Activated CD4-positive, CD25-positive, alpha-beta regulatory T cell treated with anti-CD3 and anti-CD28 coated beads, Interleukin-2, amount 50 U/mL, for 72 hours (primary cell): ENCODE results near the gene ADPGK.

Experiments
- DNase-seq: peaks from one replicate; pipeline ENCODE4 v3.0.0; 2021

ADPGK gene

DNA sequence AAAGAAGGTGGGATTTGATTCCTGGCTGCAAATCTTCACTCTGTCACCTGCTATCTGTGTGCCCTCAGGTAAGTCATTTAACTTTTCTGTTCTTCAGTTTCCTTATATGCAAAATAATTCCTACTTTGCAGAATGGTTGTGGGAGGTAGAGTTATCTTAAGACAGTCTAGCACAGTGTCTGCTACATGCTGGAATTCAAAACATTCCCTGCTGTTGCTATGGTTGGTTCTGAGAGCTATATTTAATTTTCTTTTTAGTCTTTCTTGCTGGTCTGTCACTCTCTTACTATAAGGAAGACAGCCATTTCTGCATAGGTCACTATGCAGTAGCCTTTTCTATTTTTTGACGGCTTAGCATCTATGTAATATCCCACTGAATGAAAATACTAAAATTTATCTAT lies 4.0 kb upstream of the ADPGK start:
- DNase-seq: no peak

DNA sequence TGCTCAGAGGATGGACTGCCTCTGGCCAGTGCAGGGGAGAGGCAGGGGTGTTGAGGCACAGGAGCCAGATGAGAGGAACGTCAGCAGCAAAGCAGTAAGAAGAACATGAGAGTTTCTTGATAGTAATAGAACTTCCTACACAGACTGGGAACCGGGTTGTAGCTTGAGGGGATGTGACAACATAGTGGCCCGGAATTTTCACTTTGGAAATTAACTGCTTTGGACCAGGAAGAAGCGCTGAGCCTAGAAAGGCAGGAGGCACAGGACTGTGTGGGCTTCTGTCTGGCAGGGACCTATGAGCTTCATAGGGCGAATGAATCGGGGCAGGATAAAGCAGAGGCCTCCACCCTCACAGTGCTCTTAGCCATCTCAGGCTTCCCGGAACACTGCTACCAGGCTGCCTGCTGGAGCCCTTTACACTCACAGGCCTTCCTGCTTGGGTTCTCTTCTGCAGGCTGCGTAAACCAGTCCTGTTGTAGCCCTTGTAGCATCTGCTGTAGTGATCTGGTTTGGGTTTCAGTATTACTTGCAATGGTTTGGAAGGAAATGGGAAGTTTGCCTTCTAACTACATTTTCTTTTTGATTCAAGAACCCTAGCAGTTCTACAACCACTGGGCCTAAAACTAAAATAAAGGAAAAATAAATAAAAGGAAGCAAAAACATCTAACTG lies 3.3 kb upstream of the ADPGK start:
- no peak for DNase-seq

DNA sequence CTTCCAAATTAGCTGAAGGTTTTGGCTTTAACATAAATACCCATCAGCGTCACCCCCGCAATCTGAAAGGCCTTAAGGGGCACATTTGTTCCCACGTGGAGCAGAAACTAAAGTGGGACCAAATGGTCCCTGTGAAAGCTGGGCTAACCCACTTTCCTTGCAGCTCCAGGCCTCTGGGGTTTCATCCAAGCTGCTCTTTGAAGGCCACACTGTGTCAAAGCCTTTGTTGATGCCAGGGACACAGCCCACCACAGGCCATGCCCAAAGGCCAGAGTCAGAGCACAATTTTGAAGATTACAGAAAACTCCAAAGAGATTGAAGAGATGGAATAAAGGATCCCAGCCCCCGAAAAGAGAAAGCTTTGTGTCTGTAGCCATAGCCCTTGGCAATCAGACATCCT lies 2.7 kb upstream of the ADPGK start:
- DNase-seq: no peak

DNA sequence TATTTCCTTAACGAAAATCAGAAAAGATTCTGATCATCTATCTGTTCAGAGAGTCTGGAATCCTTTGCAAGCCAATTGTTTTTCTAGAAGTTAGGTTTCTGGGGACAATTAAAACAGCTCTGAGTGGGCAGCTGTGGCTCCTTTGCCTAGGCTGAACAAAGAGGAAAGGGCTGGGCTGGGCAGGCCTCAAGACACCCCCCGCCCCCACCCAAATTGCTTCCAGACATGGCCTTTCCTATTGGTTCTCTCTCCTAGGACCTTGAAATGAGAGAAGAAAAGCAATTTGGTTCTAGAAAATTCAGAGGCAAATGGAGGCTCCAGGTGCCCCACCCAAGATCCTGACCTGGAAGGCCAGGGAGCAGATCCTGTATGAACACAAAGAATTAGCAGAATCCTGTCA lies 2.3 kb upstream of the ADPGK start:
- DNase-seq: no peak

DNA sequence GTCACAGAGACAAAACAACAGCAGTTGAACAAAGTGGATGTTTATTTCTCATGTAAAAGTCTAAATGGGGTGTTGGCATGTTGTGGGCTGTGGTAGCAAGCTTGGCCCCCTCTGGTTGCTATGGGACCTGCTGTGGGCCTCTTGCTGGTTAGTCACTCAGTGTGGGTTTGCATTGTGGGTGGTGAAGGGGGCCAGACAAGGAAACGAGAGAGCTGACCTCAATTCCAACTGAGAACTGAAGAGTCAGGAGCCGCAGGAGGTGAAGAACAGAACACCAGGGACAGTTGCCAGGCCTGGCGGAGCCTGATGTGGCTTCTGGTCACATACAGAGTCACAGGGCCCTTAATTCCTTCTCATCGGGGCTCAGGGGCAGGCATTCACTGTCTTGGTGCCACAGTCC lies 1.9 kb upstream of the ADPGK start:
- no peak for DNase-seq

DNA sequence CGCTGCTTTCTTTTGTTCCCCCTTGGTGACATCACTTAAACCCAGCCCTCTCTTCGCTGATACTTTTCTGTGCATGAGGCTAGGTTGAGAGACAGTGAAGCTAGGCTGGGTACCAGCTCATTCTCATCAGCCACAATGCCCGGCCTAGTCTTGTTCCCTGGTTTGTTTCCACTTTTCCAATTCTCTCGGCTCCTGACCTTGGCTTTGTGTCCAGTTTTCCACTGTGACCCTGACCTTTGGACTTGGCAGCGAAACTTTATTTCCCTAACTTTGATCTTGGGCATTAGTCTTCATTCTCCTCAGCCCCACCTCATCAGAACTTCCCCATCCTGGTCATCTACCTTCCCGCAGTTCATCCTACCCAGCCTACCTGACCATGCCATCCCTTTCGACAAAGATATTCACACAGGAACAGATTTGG lies 908 bp upstream of the ADPGK start:
- DNase-seq: no peak

DNA sequence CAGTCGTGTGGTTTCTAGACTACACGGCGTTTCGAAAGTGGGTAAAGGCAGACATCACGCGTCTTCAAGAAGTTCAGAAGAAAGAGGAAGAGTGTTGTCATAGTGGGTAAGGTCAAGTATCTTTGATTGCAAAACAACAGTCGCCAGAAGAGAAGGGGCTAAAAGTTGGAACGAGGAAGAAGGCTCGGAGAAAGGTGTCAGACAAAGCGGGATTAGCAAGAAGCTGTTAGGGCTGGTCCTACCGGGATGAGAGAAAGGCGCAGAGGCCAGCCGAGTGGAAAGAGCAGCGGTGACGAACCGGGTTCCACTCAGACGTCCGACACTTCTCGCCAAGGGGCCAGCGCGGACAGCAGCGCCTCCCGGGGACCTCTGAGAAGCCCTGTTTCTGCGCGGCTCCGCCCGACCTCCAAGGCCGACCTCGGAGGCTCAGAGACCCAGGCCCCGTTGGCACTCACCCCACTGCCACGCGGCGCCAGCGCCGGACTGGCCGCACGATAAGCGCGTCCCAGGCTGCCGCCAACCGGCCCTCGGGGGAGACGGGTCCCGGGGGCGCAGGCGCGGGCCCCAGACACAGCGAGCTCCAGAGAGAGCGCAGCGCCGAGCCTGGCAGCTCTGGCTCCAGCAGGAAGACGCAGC lies 436 bp downstream of the ADPGK start:
- no peak for DNase-seq

DNA sequence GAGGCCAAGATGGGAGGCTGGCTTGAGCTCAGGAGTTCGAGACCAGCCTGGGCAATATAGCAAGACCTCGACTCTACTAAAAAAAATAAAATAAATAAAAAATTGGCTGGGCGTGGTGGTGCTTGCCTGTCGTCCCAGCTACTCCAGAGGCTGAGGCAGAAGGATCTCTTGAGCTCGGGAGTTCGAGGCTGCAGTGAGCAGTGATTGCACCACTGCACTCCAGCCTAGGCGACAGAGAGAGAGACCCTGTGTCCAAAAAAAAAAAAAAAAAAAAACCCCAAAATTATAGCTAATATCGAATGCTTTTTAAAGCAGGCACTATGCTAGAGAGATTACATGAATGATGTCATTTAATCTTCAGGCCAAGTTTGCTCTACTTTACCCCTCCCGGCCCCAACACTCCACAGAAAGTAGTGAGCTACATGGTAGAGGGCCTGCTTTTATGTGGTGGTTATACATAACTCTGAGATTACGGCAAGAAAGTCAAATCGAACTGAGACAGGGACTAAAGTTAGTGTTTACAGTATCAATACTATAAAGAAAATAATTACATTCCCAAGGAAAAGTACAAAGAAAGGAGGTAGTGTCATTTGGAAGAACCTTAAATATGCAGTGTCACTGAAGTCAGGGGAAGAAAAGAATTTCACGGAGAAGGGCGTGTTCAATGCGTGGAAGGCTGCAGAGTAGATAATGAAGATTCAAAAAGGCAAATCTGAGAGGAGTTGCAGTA lies 1.1 kb downstream of the ADPGK start:
- no peak for DNase-seq

DNA sequence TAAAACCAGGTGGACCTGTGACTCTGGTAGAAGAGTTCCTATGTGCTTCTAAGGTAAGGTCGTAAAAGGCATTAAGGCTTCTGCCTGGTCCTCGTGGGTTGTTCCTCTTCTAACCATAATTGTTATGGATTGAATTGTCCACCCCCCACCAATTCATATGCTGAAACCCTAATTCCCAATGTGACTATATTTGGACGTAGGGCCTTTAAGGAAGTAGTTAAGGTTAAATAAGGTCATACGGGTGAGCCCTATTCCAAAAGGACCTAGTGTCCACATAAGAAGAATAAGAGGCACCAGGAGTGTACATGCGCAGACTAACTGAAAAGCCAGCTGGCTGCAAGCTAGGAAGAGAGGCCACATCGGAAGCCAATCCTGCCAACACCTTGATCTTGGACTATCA lies 1.9 kb downstream of the ADPGK start:
- no peak for DNase-seq

DNA sequence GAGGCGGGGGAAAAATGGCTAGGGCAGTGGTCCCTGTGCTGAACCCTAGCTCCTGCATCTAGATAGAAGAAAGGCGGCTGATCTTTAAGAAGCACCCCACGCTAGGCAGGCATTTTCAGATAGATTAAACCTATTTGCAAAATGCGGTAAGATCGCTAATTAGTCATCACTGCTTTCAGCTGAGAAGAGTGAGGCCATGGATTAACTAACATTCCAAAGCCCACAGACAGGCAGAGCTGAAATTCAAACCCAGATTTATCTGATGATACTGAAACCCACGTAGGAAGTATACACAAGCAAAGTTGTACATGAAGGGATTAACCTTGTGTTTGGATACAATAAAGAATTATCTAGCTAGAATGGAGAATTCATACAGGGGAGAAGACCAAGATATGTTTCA lies 4.8 kb downstream of the ADPGK start:
- no peak for DNase-seq

DNA sequence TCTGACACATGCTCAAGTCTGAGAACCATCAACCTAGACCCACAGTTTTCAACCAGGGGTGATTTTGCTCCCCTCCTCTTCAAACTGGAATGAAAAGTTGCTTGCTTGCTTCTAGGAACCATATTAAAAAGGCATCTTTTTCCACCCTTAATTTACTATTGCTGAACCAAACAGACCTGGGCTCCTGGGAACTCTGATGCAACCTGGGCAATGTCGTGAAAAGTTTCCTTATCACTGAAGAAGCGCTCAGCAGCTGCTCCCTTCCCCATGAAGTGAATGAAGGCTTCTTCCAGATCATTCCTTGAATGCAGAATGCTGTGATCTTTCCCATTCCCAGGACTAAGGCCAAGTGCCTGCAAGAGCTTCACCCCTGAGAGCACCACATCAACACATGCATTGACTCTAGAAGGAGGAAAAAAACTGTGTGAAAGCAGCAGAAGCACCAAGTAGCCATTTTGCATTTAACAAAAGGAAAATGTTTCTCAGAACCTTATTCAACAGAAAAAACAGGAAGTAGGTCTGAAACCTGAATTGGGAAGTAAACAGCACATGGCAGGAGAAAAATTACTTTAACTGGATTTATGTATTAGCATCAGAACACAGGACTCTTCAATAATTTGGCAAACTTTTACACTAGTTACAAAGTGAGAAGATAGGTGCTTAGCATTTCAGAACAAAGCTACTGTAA lies 8.7 kb downstream of the ADPGK start:
- DNase-seq: no peak

DNA sequence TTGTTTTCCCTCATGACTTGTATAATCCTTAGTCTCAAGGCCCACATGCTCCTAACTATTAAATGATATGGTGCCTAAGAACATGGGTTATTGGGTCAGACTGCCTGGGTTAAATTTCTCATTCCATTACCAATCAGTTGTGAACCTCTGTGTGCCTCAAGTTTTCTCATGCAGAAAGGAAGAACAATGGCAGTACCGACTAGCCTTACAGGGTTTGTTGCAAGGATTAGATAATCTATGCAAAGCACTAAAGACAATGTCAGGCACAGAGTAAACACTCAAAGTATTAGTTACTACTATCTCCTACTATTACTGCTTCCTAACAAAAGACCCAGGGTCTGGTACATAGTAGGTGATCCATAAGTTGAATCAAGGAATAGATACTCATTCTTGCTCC lies 12.2 kb downstream of the ADPGK start:
- DNase-seq: no peak

DNA sequence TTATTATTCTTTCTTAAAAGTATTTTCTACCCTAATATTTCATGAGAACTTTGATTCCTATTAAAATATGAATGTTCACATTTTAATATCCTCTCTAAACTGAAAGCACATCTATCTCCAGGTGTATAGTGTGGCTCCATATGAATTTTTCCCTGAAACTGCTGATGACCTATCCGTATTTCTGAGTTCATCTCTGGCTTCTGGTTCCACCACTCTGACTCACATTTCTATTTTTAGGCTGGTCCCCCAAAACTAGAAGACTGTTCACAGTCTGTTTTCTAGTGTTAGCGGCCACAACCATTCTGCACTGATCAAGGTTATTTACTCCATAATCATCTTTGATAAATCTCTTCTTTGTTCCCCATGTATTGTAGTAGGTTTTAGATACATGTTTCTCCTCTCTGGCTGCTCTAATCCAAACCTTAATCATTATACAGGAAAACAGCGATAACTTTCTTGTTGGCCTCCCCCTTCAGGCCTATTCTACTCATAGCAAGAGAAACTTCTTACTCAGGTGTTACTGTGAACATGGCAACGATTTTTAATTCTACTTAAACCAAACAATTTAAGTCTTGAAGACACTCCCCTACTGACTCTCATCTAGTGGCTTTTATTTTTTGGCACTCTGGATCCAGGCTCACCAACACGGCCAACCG lies 12.8 kb downstream of the ADPGK start:
- DNase-seq: no peak

DNA sequence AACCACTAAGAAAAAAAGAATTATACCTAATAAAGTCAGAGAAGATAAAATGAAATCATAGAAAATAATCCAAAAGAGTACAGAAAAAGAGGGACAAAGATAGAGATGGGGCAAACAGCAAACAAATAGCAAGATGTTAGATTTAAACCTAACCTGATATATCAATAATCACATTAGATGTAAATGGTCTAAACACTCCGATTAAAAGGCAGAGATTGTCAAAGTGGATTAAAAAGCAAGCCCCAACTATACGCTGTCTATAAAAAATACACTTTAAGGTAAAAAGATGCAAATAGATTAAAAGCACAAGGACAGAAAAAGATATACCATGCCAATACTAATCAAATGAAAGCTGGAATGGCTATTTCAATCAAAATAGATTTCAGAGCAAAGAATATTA lies 16.8 kb downstream of the ADPGK start:
- no peak for DNase-seq

DNA sequence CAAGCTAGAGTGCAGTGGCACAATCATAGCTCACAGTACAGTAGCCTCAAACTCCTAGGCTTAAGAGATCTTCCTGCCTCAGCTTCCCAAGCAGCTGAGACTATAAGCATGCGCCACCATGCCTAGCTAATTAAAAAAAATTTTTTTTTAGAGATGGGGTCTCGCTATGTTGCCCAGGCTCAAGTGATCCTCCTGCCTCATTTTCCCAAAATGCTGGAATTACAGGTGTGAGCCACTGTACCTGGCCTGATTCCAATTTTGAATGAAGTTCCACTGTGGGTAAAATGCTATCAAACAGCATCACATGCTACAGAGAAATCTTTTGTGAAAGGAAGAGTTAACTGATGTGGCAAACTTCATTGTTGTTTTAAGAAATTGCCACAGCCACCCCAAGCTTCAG lies 17.5 kb downstream of the ADPGK start:
- DNase-seq: no peak

DNA sequence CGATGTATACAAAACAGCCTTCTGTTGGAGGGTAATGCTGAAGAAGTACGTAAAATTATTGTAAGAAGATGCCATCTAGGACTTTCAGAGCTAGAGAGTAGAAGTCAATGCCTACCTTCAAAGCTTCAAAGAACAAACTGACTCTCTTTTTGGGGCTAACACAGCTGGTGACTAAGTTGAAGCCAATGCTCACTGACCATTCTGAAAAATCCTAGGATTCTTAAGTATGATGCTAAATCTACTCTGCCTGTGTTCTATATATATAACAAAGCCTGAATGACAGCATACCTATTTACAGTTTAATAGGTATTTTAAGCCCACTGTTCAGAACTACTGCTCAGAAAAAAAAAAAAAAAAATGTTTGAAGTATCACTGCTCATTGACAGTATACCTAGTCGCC lies 18.9 kb downstream of the ADPGK start:
- DNase-seq: no peak

DNA sequence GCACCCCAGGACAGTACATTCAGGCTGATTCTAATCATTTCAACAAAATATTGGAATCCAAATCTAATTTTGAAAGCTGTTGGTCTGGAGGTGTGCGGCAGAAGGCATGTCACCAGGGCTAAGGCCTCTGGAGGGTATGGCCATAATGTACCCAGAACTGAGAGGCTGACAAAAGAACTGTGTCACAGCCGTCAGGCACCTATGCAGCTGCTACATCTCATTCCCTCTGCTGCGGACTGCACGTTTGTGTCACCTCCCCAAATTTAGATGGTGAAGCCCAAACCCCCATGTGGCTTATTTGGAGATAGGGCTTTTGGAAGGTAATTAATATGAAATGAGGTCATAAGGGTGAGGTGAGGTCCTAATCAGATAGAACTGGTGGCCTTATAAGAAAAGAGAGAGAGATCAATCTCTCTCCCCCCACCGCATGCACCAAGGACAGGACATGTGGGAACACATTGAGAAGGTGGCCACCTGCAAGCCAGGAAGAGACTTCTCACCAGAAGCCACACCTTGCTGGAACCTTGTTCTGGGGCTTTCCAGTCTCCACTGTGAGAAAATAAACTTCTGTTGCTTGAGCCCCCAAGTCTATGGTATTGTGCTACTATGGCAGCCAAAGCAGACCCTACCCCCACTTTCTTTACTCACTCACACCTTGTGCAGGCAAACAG lies 22.8 kb downstream of the ADPGK start:
- no peak for DNase-seq

DNA sequence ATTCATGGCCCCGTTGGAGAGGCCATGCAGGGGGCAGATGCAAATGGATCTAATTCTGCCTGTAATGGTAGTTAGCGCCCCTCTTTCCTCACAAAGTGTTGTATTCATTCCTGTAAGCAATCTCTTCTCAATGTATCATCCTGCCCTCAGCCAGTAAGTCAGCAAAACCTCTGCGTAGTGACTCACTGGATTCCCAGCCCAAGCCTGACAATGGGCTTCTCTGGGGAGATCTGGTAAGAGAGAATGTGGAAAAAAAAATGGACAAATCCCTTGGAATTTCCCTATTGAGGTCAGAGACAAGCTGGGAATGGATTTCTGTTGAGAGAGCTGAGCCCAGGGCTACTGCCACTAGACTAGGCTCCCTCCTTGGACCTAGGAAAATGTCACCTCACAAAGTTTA lies 25.4 kb downstream of the ADPGK start:
- no peak for DNase-seq

DNA sequence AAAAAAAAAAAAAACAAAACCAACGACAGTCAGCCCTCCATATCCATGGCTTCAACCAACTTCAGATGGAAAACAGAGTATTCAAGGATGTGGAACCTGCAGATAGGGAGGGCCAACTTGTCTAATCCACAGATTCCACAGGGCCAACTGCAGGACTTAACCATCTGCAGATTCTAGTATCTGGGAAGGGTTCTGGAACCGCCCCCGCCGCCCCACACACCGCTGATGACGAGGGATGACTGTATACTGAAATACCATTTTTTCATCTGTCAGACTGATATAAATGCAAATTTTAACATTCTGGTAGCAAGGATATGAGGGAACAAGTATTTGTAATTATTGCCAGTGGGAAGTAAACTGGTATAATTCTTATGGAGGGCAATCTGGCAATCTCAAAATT lies 29.5 kb downstream of the ADPGK start:
- DNase-seq: no peak

DNA sequence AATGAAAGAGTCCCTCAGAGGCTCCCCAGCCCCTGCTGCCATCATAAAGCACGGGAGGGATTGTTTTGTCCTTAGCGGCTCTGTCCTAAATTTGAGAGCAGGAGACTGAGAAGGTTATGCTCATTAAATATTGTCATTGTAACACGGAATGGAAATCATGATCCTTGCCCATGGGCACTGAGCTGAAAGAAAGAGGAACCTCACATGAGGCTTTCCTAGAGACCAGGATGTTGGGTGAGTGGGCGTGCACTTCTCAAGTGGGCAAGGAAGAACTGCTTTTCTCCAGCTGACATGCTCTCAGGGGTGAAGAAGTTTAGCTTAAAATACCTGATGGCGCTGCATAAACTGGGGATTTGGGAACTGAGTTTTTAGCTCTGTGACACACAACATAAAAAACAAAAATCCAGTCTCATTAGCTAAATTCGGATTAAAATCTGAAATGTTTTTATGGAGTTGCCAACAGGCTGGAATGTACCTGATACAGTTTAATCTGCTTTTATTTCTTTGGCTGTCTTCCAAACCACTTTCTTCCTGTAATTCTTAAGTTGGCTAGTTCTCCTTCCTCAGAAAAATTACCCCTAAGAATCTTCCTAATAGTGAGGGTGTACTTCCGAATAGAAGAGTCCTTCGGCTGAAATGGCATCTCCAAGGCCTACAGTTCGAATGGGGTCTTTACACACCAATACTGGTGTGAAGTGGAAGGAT lies 31.7 kb downstream of the ADPGK start:
- no peak for DNase-seq

DNA sequence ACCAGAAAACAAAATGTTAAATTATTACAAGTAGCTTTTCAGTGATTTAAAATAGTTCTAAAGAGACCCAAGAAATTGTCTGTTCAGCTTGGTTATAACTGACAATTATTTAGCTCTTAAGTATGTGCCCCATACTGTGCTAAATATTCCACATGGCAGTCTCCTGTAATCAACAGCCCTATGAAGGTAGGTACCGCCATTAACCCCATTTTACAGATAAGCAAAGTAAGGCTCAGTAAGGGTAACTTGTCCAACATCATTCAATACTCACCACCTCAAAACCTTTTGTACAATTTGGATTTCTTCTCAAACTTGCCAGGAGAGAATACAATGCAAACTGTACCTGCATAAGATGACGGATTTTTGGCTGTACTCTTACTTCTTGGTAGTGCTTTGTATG lies 33.9 kb downstream of the ADPGK start:
- DNase-seq: no peak

DNA sequence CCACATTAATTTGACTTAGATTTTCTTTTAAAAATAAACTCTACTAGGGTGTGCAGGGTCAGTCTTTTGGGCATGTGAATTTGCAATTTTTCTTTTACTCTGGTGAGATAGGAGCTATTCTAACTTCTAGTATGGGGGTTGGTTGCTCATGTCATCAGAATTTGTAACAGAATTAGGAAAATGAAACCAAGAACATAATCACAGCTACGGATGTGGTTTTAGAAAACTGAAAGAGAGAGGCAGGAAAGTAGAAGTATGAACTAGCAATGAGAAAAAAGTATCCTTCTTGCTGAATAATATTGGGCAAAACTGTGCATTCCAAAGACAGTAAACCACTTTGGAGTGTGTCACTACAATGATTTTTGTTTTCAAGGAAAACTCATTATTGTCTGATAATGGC lies 43.3 kb downstream of the ADPGK start:
- no peak for DNase-seq
